Suprapubic skin (tissue), 3 donors: Measurements from ENCODE around the gene CTPS1.

Experiments used
- EP300 ChIP-seq: sonication (generic); formaldehyde crosslinking; IDR thresholded peaks from one replicate; pipeline ENCODE4 v1.6.1; 2017; ENCODE audit warnings: antibody characterized with exemption
- TF ChIP-seq, protein P1 (sequence below), 2 donors: fragments of 200-600 bp in 1 of 2; fragments of 450-650 bp in 1 of 2; sonication (generic) in 1 of 2; IDR thresholded peaks; one replicate each; pipeline ENCODE4 v1.5.1; 2016 to 2019; ENCODE audit warnings: antibody characterized with exemption in 2 of 2, mild to moderate bottlenecking in 1 of 2, moderate library complexity in 1 of 2

DNA sequence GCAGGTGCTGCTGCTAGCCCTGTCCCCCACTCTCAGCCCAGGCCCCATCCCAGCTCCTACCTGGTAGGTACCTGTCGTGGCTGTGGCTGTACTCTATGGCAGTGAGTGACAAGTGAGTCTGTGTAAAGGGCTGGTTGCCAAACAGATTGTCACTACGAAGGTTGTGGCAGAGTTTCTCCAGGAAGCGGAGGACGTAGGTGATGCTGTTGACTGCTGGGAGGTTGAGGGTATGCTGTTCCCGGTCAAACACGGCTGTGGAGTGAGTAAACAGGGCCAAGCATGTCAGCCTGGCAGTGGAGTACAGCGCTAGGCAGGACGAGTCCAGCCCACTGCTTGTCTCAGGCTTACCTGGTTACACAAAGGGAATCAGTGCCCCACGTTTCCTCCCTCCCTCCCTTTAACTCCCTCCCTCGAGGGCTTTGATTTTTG lies 66.9 kb downstream of the CTPS1 start:
- TF ChIP-seq, protein P1, sequence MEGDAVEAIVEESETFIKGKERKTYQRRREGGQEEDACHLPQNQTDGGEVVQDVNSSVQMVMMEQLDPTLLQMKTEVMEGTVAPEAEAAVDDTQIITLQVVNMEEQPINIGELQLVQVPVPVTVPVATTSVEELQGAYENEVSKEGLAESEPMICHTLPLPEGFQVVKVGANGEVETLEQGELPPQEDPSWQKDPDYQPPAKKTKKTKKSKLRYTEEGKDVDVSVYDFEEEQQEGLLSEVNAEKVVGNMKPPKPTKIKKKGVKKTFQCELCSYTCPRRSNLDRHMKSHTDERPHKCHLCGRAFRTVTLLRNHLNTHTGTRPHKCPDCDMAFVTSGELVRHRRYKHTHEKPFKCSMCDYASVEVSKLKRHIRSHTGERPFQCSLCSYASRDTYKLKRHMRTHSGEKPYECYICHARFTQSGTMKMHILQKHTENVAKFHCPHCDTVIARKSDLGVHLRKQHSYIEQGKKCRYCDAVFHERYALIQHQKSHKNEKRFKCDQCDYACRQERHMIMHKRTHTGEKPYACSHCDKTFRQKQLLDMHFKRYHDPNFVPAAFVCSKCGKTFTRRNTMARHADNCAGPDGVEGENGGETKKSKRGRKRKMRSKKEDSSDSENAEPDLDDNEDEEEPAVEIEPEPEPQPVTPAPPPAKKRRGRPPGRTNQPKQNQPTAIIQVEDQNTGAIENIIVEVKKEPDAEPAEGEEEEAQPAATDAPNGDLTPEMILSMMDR (IDR thresholded peaks at IDR 0.05) = no peak
- no peak for TF ChIP-seq EP300
